ENCODE data around the gene CTXND2. TPM values are rescaled to one million over a fixed set of nuclear protein-coding genes. Genes with fewer than 3 reads are reported as not detected.

The CTXND2 gene
- total and polyA plus RNA-seq, 2 of the 8 experiments (the other 6 are each of a cell fraction or from before 2014, with no cell fraction given), result not detected

DNA sequence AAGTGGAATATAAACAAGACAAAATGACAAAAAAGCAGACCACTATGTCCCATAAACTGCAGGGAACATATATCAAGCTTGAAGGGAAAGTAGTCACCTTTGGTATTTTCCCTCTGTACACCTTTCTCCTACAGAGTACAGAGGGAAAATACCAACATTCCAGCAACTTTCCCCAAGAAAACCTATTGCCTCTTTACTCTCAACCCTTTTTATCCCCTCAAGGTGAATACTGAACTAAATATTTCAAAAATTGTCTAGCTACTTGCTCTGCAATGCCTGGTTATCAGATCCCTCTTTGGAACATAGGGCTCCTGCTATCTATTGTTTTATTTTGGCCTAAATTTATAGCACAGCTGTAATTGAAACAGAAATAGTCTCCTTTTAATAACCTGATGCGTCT is 15.8 kb downstream of the CTXND2 start:
- H3K4me1 ChIP-seq (replicated peaks in 1 of 4; ENCODE audit: control insufficient read depth in 3 of 4, insufficient read depth in 4 of 4, low read length in 3 of 4), result no peaks in the 10 kb centered on the region
- H2BK20ac ChIP-seq (ENCODE audit: low read length), result no peak overlapping the region
- H3K4ac ChIP-seq (replicated peaks; ENCODE audit: insufficient read length, low read depth, low read length), result no peak overlapping the region
- no peak for TF ChIP-seq CTBP2 (IDR thresholded peaks at IDR 0.05; ENCODE audit: borderline replicate concordance, insufficient read depth, insufficient read length, low read length)
- no peak for TF ChIP-seq POLR2AphosphoS5 (IDR thresholded peaks at IDR 0.05; ENCODE audit: low read depth, low read length)
- TF ChIP-seq, protein P1, sequence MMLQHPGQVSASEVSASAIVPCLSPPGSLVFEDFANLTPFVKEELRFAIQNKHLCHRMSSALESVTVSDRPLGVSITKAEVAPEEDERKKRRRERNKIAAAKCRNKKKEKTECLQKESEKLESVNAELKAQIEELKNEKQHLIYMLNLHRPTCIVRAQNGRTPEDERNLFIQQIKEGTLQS (IDR thresholded peaks at IDR 0.05; ENCODE audit: insufficient read depth, low read depth, low read length), result no peak
- TF ChIP-seq KDM1A (IDR thresholded peaks at IDR 0.05; ENCODE audit: borderline replicate concordance, low read length), result no peak
- TF ChIP-seq, protein P2, sequence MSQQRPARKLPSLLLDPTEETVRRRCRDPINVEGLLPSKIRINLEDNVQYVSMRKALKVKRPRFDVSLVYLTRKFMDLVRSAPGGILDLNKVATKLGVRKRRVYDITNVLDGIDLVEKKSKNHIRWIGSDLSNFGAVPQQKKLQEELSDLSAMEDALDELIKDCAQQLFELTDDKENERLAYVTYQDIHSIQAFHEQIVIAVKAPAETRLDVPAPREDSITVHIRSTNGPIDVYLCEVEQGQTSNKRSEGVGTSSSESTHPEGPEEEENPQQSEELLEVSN (IDR thresholded peaks at IDR 0.05), result no peak
- no peak for TF ChIP-seq RXRA (IDR thresholded peaks at IDR 0.05; ENCODE audit: insufficient read depth, low read depth, low read length)
- TF ChIP-seq, protein P3, sequence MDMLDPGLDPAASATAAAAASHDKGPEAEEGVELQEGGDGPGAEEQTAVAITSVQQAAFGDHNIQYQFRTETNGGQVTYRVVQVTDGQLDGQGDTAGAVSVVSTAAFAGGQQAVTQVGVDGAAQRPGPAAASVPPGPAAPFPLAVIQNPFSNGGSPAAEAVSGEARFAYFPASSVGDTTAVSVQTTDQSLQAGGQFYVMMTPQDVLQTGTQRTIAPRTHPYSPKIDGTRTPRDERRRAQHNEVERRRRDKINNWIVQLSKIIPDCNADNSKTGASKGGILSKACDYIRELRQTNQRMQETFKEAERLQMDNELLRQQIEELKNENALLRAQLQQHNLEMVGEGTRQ (IDR thresholded peaks at IDR 0.05; ENCODE audit: low read length), result no peak
- no peak for TF ChIP-seq BRCA1 (IDR thresholded peaks at IDR 0.05; ENCODE audit: low read depth, low read length)
- TF ChIP-seq SP4 (IDR thresholded peaks at IDR 0.05; ENCODE audit: low read length), result no peak
- no peak for TF ChIP-seq SIX5 (IDR thresholded peaks at IDR 0.05; ENCODE audit: low read depth, low read length)
- no peak for TF ChIP-seq TAF1 (IDR thresholded peaks at IDR 0.05; ENCODE audit: low read depth, low read length)
- TF ChIP-seq SP1 (IDR thresholded peaks at IDR 0.05; ENCODE audit: low read depth, low read length), result no peak

More for the DNA sequence above, 15.8 kb downstream of the CTXND2 start:
- Histone ChIP-seq H4K5ac (ENCODE audit: insufficient read length, low read depth, low read length) (no peak overlapping the region), H3K23me2 (ENCODE audit: low read depth, low read length) (no peaks in the 10 kb centered on the region), H3K27me3 (replicated peaks in 1 of 4; ENCODE audit: control insufficient read depth in 3 of 4, extremely low read depth in 1 of 4, insufficient read depth in 3 of 4, low read length in 3 of 4) (no peaks in the 10 kb centered on the region), H2BK15ac (ENCODE audit: low read length) (no peak overlapping the region), H3K9me3 (ENCODE audit: insufficient read depth in 2 of 2, low read depth in 1 of 2, low read length in 1 of 2) (no peaks in the 10 kb centered on the region), H2AFZ (ENCODE audit: low read length) (0 out of 2 replicates have a peak overlapping the region, but pooled peaks have one; percentile 39), H2BK120ac (replicated peaks; ENCODE audit: low read depth, low read length) (no peak overlapping the region), H3K4me2 (ENCODE audit: insufficient read depth in 1 of 2, low read depth in 2 of 2, low read length in 2 of 2) (no peak overlapping the region), H3K4me3 (ENCODE audit: extremely low read depth in 1 of 4, insufficient read depth in 2 of 4, low read depth in 3 of 4, low read length in 4 of 4) (no peak overlapping the region), H2AK5ac (ENCODE audit: low read depth, low read length) (no peak overlapping the region), H3K36me3 (ENCODE audit: control insufficient read depth in 2 of 4, insufficient read depth in 4 of 4, low read length in 3 of 4) (no peaks in the 10 kb centered on the region), H3K79me2 (ENCODE audit: control insufficient read depth in 1 of 2, insufficient read depth in 2 of 2, low read length in 2 of 2) (no peaks in the 10 kb centered on the region), H3K79me1 (ENCODE audit: low read depth, low read length) (no peaks in the 10 kb centered on the region), H3K56ac (replicated peaks; ENCODE audit: insufficient read length, low read depth, low read length) (no peak overlapping the region), H3K14ac (ENCODE audit: insufficient read length) (no peak overlapping the region), H3K18ac (ENCODE audit: extremely low read depth, low read length) (no peak overlapping the region), H4K20me1 (replicated peaks in 1 of 2; ENCODE audit: control insufficient read depth in 1 of 2, insufficient read depth in 2 of 2, low read length in 2 of 2) (no peaks in the 10 kb centered on the region), H3K9ac (replicated peaks in 1 of 4; ENCODE audit: extremely low read depth in 1 of 4, low read depth in 3 of 4, low read length in 3 of 4) (no peak overlapping the region), H3K27ac (ENCODE audit: low read depth, low read length) (no peak overlapping the region), H4K91ac (replicated peaks; ENCODE audit: insufficient read length, low read length) (no peak overlapping the region), H2BK12ac (ENCODE audit: low read depth, low read length) (no peak overlapping the region), H2BK5ac (ENCODE audit: low read depth, low read length) (no peak overlapping the region), H4K8ac (ENCODE audit: extremely low read depth, insufficient read depth, low read length) (no peak overlapping the region), H3K23ac (ENCODE audit: insufficient read length) (no peak overlapping the region)
- WGBS, 2 experiments (ENCODE audit: extremely low coverage in 1 of 2, insufficient coverage in 1 of 2, insufficient read length in 1 of 2, insufficient replicate concordance in 2 of 2, low coverage in 1 of 2, low lambda C conversion rate in 2 of 2, missing lambda C conversion rate in 1 of 2), result 95% methylated on average over 1 of the region's 1 CpG; no CpG with 5 or more reads in 1 of the 2 experiments
- ChIA-PET CTCF (ENCODE audit: partially characterized antibody) (no interaction called here), POLR2A (ENCODE audit: partially characterized antibody) (interaction anchor here (1.0 kb wide), 1 partner anchor 273 kb away, joined by 3 read pairs; the partner anchor contains the start of gene ENSA)
- FAIRE-seq, result no peak
- no peak for DNase-seq (ENCODE audit: low read depth in 1 of 2, low spot score in 2 of 2)

Data from H1 (cell line).